Hindlimb muscle (tissue), 1 donor: ENCODE results near the gene POMGNT2. TPM values are rescaled to one million over a fixed set of nuclear protein-coding genes. Genes with fewer than 3 reads are reported as not detected.

Experiments
- DNase-seq: peaks from one replicate; pipeline ENCODE4 v3.0.0-alpha.2; 2013
- polyA plus RNA-seq: library from polyadenylated mRNA; unstranded; fragments of 120-200 nt; gene quantifications from one replicate; pipeline ENCODE4 v1.2.1, GENCODE V29; 2013; ENCODE audit not compliant: insufficient read length

Gene POMGNT2
- polyA plus RNA-seq, 1 donor: 22.9 TPM

- DNase-seq: no peak
Measured at GRCh38 chr3:43043793-43044192, 62.1 kb downstream of the POMGNT2 start.

GRCh38 chr3:43043071-43043766 lies 62.7 kb downstream of the POMGNT2 start:
- no peak for DNase-seq

- DNase-seq: no peak
Measured at GRCh38 chr3:43041517-43041916, 64.4 kb downstream of the POMGNT2 start.

- DNase-seq: no peak
Measured at GRCh38 chr3:43038010-43038409, 67.9 kb downstream of the POMGNT2 start.

GRCh38 chr3:43036621-43037423 lies 69.1 kb downstream of the POMGNT2 start:
- no peak for DNase-seq

- no peak for DNase-seq
Measured at GRCh38 chr3:43035801-43036365, 70.0 kb downstream of the POMGNT2 start.

GRCh38 chr3:43034911-43035310 lies 71.0 kb downstream of the POMGNT2 start:
- DNase-seq: no peak

GRCh38 chr3:43034200-43034599 lies 71.7 kb downstream of the POMGNT2 start:
- no peak for DNase-seq

GRCh38 chr3:43032646-43033628 lies 72.9 kb downstream of the POMGNT2 start:
- no peak for DNase-seq

- no peak for DNase-seq
Measured at GRCh38 chr3:43031889-43032545, 73.9 kb downstream of the POMGNT2 start.

GRCh38 chr3:43031485-43031884 lies 74.4 kb downstream of the POMGNT2 start:
- no peak for DNase-seq

- no peak for DNase-seq
Measured at GRCh38 chr3:43030162-43030935, 75.5 kb downstream of the POMGNT2 start.

Other genes starting within 250 kb of the POMGNT2 start
- gene CYP8B1, start 230.2 kb downstream of the POMGNT2 start, polyA plus RNA-seq: 0.05 TPM
- 15.8 TPM for gene ZNF662, start 199.9 kb downstream of the POMGNT2 start, polyA plus RNA-seq
- 6.1 TPM for gene GASK1A, start 126.8 kb downstream of the POMGNT2 start, polyA plus RNA-seq
- 39.6 TPM for gene SNRK, start 180.5 kb upstream of the POMGNT2 start, polyA plus RNA-seq